IMR-90 (cell line): ENCODE data around the gene TRDN. TPM values are rescaled to one million over a fixed set of nuclear protein-coding genes. Genes with fewer than 3 reads are reported as not detected.

Experiments used
- ATAC-seq: fragments of 200-7000 bp; cut with Tn5 transposase; 2 replicates; pipeline ENCODE4 v1.9.1; 2020; ENCODE audit warnings: low read depth, mild to moderate bottlenecking, moderate library complexity
- BruUV-seq: library from RNA; stranded (reverse); fragments of 400-500 nt; replicated peaks from 2 replicates; lab custom pipeline; 2021; lab: Mats Ljungman, UMichigan
- CTCF ChIA-PET: fragments of 300-600 bp; formaldehyde crosslinking; extraction: SDS; loops from one replicate; lab custom pipeline; 2021; ENCODE audit warnings: antibody characterized with exemption; lab: Yijun Ruan, JAX
- POLR2A ChIA-PET: fragments of 300-600 bp; sonication (Branson Sonifier 250); formaldehyde crosslinking; loops from one replicate; lab custom pipeline; 2022; ENCODE audit warnings: antibody characterized with exemption; ENCODE audit not compliant: unreplicated experiment; lab: Charles Lee
- DNase-seq: peaks from one replicate; pipeline ENCODE4 v3.0.0; 2013
- H2AFZ ChIP-seq: replicated peaks from 2 replicates; pipeline ENCODE3; 2013; ENCODE audit warnings: low read length, mild to moderate bottlenecking; ENCODE audit not compliant: poor library complexity
- H2AK5ac ChIP-seq: 2 replicates; pipeline ENCODE4 v1.6.1; 2013; ENCODE audit warnings: low read depth, low read length, inconsistent platforms
- H2AK9ac ChIP-seq: replicated peaks from 2 replicates; pipeline ENCODE3; 2013; ENCODE audit warnings: mild to moderate bottlenecking, low read depth, low read length, moderate library complexity; ENCODE audit not compliant: poor library complexity
- H2BK120ac ChIP-seq: 2 replicates; pipeline ENCODE4 v1.6.1; 2013; ENCODE audit warnings: low read depth, low read length, inconsistent platforms
- H2BK15ac ChIP-seq: 3 replicates; pipeline ENCODE4 v1.6.1; 2013; ENCODE audit warnings: low read depth, low read length, inconsistent platforms
- H2BK20ac ChIP-seq: 2 replicates; pipeline ENCODE4 v1.6.1; 2013; ENCODE audit warnings: low read depth, mild to moderate bottlenecking, inconsistent platforms, low read length, moderate library complexity
- H2BK5ac ChIP-seq: 2 replicates; pipeline ENCODE4 v1.6.1; 2013; ENCODE audit warnings: mild to moderate bottlenecking, low read depth, low read length, inconsistent platforms; ENCODE audit not compliant: poor library complexity, severe bottlenecking
- H3K14ac ChIP-seq: replicated peaks from 2 replicates; pipeline ENCODE4 v1.6.1; 2013; ENCODE audit warnings: low read depth, low read length, inconsistent platforms
- H3K18ac ChIP-seq: 2 replicates; pipeline ENCODE4 v1.6.1; 2013; ENCODE audit warnings: low read depth, low read length, control low read depth
- H3K23ac ChIP-seq: 2 replicates; pipeline ENCODE4 v1.6.1; 2013; ENCODE audit warnings: low read depth, low read length, inconsistent platforms
- H3K27ac ChIP-seq: 2 replicates; pipeline ENCODE4 v1.5.1; 2013; ENCODE audit warnings: mild to moderate bottlenecking, control low read depth, low read length; ENCODE audit not compliant: insufficient read depth
- H3K27me3 ChIP-seq: 2 replicates; pipeline ENCODE4 v1.6.1; 2013; ENCODE audit warnings: low read length; ENCODE audit not compliant: control insufficient read depth, insufficient read depth
- H3K36me3 ChIP-seq: 2 replicates; pipeline ENCODE4 v1.6.1; 2013; ENCODE audit warnings: low read length, mixed read lengths; ENCODE audit not compliant: control insufficient read depth, insufficient read depth
- H3K4ac ChIP-seq: 2 replicates; pipeline ENCODE4 v1.6.1; 2013; ENCODE audit warnings: low read depth, low read length, inconsistent platforms
- H3K4me1 ChIP-seq: 2 replicates; pipeline ENCODE4 v1.6.1; 2013; ENCODE audit warnings: low read length, mixed read lengths; ENCODE audit not compliant: control insufficient read depth, insufficient read depth
- H3K4me2 ChIP-seq: 2 replicates; pipeline ENCODE4 v1.6.1; 2013; ENCODE audit warnings: low read depth, mild to moderate bottlenecking, control low read depth, low read length, moderate library complexity
- H3K4me3 ChIP-seq: 2 replicates; pipeline ENCODE4 v1.5.1; 2013; ENCODE audit warnings: low read depth, mild to moderate bottlenecking, control low read depth, low read length, moderate library complexity; ENCODE audit not compliant: insufficient read depth
- H3K56ac ChIP-seq: 2 replicates; pipeline ENCODE4 v1.6.1; 2013; ENCODE audit warnings: low read length, inconsistent platforms; ENCODE audit not compliant: insufficient read depth; ENCODE audit errors: extremely low read depth
- H3K79me1 ChIP-seq, 2 experiments: 2 replicates each; pipeline ENCODE4 v1.6.1; 2013; ENCODE audit warnings: low read length in 2 of 2, inconsistent platforms in 1 of 2, low read depth in 1 of 2
- H3K9ac ChIP-seq: 2 replicates; pipeline ENCODE4 v1.6.1; 2013; ENCODE audit warnings: low read depth, low read length, control low read depth
- H3K9me1 ChIP-seq: 2 replicates; pipeline ENCODE4 v1.6.1; 2013; ENCODE audit warnings: low read length, inconsistent platforms; ENCODE audit not compliant: insufficient read depth
- H3K9me3 ChIP-seq: 2 replicates; pipeline ENCODE4 v1.6.1; 2013; ENCODE audit warnings: low read length; ENCODE audit not compliant: control insufficient read depth, insufficient read depth
- H4K20me1 ChIP-seq: 2 replicates; pipeline ENCODE4 v1.6.1; 2013; ENCODE audit warnings: low read length, inconsistent platforms; ENCODE audit not compliant: insufficient read depth
- H4K5ac ChIP-seq: 2 replicates; pipeline ENCODE4 v1.6.1; 2013; ENCODE audit warnings: mild to moderate bottlenecking, low read depth, low read length, control low read depth
- H4K8ac ChIP-seq, 2 experiments: 2 replicates each; pipeline ENCODE4 v1.6.1; 2013; ENCODE audit warnings: low read depth in 2 of 2, low read length in 2 of 2, control low read depth in 1 of 2, inconsistent platforms in 1 of 2
- H4K91ac ChIP-seq: 2 replicates; pipeline ENCODE4 v1.6.1; 2013; ENCODE audit warnings: low read depth, low read length, inconsistent platforms; ENCODE audit not compliant: insufficient read depth
- CEBPB ChIP-seq: IDR thresholded peaks from 2 replicates; pipeline ENCODE4 v1.6.1; 2012; ENCODE audit warnings: low read depth, low read length, improper control_type of control experiment
- CHD1 ChIP-seq: IDR thresholded peaks from 2 replicates; pipeline ENCODE4 v1.6.1; 2012; ENCODE audit warnings: low read depth, low read length, improper control_type of control experiment
- MAFK ChIP-seq: IDR thresholded peaks from 2 replicates; pipeline ENCODE4 v1.6.1; 2012; ENCODE audit warnings: low read depth, low read length, improper control_type of control experiment
- MAZ ChIP-seq: IDR thresholded peaks from 2 replicates; pipeline ENCODE4 v1.6.1; 2012; ENCODE audit warnings: low read depth, mild to moderate bottlenecking, low read length, improper control_type of control experiment, moderate library complexity, borderline replicate concordance
- SMC3 ChIP-seq: fragments of 150-350 bp; IDR thresholded peaks from 2 replicates; pipeline ENCODE4 v1.6.1; 2016; ENCODE audit warnings: low read depth, mild to moderate bottlenecking, antibody characterized with exemption, low read length, moderate library complexity
- WGBS, 2 experiments: methylation state at CpG; one replicate each; pipeline versions ENCODE4 v1.1.5 to v1.1.7; 2013; ENCODE audit warnings: missing lambda C conversion rate in 2 of 2; ENCODE audit not compliant: insufficient read length in 1 of 2; ENCODE audit errors: extremely low coverage in 2 of 2; 5-methylcytosine and 5-hydroxymethylcytosine counted together
- dilution Hi-C: fragments of 300-500 bp; cut with HindIII; formaldehyde crosslinking; loops from one replicate; pipeline ENCODE4 v1.14.3; 2018; ENCODE audit warnings: low sequenced_read_pairs; ENCODE audit not compliant: unreplicated experiment
- in situ Hi-C: fragments of 300-500 bp; cut with MboI; formaldehyde crosslinking; loops from 3 replicates; pipeline ENCODE4 v1.14.3; 2019; ENCODE audit warnings: low sequenced_read_pairs, inconsistent platforms, mixed read lengths
- intact Hi-C: fragments of 100-400 bp; cut with micrococcal nuclease; formaldehyde crosslinking; loops from 2 replicates; pipeline ENCODE4 v1.10.0; 2022
- polyA plus RNA-seq, 3 experiments: library from polyadenylated mRNA; depleted of rRNA; stranded (reverse); fragments of >200 nt; gene quantifications; 2 replicates each; pipeline ENCODE4 v1.2.3, GENCODE V29; 2012; ENCODE audit warnings: low replicate concordance in 1 of 3
- total RNA-seq: library from RNA; depleted of rRNA; stranded (reverse); fragments of >200 nt; gene quantifications from 2 replicates; pipeline ENCODE4 v1.2.3, GENCODE V29; 2012

The TRDN gene
- total and polyA plus RNA-seq, 2 of the 4 experiments (the other 2 are of a cell fraction) = not detected

- CTCF ChIA-PET = no interaction called here
- no peak for TF ChIP-seq CHD1
- no peak for TF ChIP-seq CEBPB
- TF ChIP-seq MAZ = no peak
- no peak for TF ChIP-seq MAFK
- no peak for TF ChIP-seq SMC3
- H4K8ac ChIP-seq = no peak overlapping the region
- no peaks in the 10 kb centered on the region for H3K9me1 ChIP-seq
- no peak overlapping the region for H2BK20ac ChIP-seq
- dilution Hi-C loops = no loop called here
- ATAC-seq = no peak
- H3K79me1 ChIP-seq = no peaks in the 10 kb centered on the region
- H3K18ac ChIP-seq = no peak overlapping the region
- no peak overlapping the region for H3K27ac ChIP-seq
- peaks cover 5% of the 10 kb centered on the region for H3K9me3 ChIP-seq
- intact Hi-C loops = no loop called here
- no peak overlapping the region for H2BK120ac ChIP-seq
- H2AFZ ChIP-seq = no peak overlapping the region
- H2AK9ac ChIP-seq = no peak overlapping the region
- POLR2A ChIA-PET = no interaction called here
- no peaks in the 10 kb centered on the region for H4K20me1 ChIP-seq
- no peak for DNase-seq
- H4K91ac ChIP-seq = no peak overlapping the region
- H3K36me3 ChIP-seq = no peaks in the 10 kb centered on the region
- no peak overlapping the region for H3K4me2 ChIP-seq
- H4K5ac ChIP-seq = no peak overlapping the region
- 80% methylated on average over 1 of the region's 18 CpGs; no CpG with 5 or more reads in 1 of the 2 experiments for WGBS, 2 experiments
- H3K14ac ChIP-seq = no peak overlapping the region
- no TSS peak for BruUV-seq
- H2AK5ac ChIP-seq = no peak overlapping the region
- no peaks in the 10 kb centered on the region for H3K27me3 ChIP-seq
- in situ Hi-C loops = no loop called here
- no peak overlapping the region for H2BK5ac ChIP-seq
- no peak overlapping the region for H3K56ac ChIP-seq
- H3K4ac ChIP-seq = no peak overlapping the region
- no peak overlapping the region for H3K9ac ChIP-seq
- no peak overlapping the region for H2BK15ac ChIP-seq
- no peak overlapping the region for H3K4me3 ChIP-seq
- no peak overlapping the region for H3K23ac ChIP-seq
- no peaks in the 10 kb centered on the region for H3K4me1 ChIP-seq
These were observed 434.8 kb downstream of the TRDN start for GRCh38 chr6:123201869-123202372.
